Gastrocnemius medialis (tissue), 4 donors: ENCODE data around the gene KCNJ9.

ENCODE experiments used
- CTCF ChIP-seq, 5 experiments: fragments of 450-650 bp in 3 of 5; fragments of 200-600 bp in 2 of 5; sonication (generic) in 2 of 5; IDR thresholded peaks in 4 of 5; conservative IDR thresholded peaks in 1 of 5; 1 replicate in 4 of 5; 2 replicates in 1 of 5; pipeline ENCODE4 v1.5.1; 2016 to 2019; ENCODE audit warnings: antibody characterized with exemption in 5 of 5, mild to moderate bottlenecking in 3 of 5, moderate library complexity in 3 of 5
- POLR2A ChIP-seq, 2 donors: fragments of 450-650 bp; IDR thresholded peaks; one replicate each; pipeline ENCODE4 v1.6.1; 2017; ENCODE audit warnings: antibody characterized with exemption in 2 of 2, mild to moderate bottlenecking in 2 of 2, moderate library complexity in 2 of 2

- TF ChIP-seq POLR2A (IDR thresholded peaks at IDR 0.05) = no peak
- no peak for TF ChIP-seq CTCF (IDR thresholded peaks at IDR 0.05 in 4 of 5, conservative IDR thresholded peaks at IDR 0.05 in 1 of 5)
These were observed 19.7 kb upstream of the KCNJ9 start for GRCh38 chr1:160061369-160062229.
